ENCODE results near the gene ADAMTS2.

The ADAMTS2 gene

GRCh38 chr5:179134511-179134910 is 210.8 kb downstream of the ADAMTS2 start:
- no peak for DNase-seq
- Histone ChIP-seq H3K27me3 (replicated peaks in 2 of 5; ENCODE audit: control insufficient read depth in 4 of 5, insufficient read depth in 5 of 5, low read length in 4 of 5) (no peaks in the 10 kb centered on the region), H3K9me3 (ENCODE audit: control extremely low read depth in 1 of 5, control insufficient read depth in 4 of 5, insufficient read depth in 2 of 5, low read depth in 1 of 5, low read length in 4 of 5) (peaks cover 0 to 14% (median 0%) of the 10 kb centered on the region in 5 experiments), H3K36me3 (ENCODE audit: control insufficient read depth in 4 of 4, insufficient read depth in 4 of 4, low read length in 3 of 4) (no peaks in the 10 kb centered on the region), H3K27ac (ENCODE audit: insufficient read depth in 1 of 2, low read depth in 1 of 2, low read length in 2 of 2, poor library complexity in 1 of 2, severe bottlenecking in 2 of 2) (no peak overlapping the region), H3K4me3 (ENCODE audit: control insufficient read depth in 1 of 7, extremely low read depth in 1 of 7, insufficient read depth in 4 of 7, low read depth in 2 of 7, low read length in 6 of 7) (no peak overlapping the region), H3K4me1 (ENCODE audit: control extremely low read depth in 1 of 4, control insufficient read depth in 4 of 4, insufficient read depth in 4 of 4, low read length in 3 of 4) (no peaks in the 10 kb centered on the region)
- ChIA-PET POLR2A (no interaction called here), CTCF (no interaction called here)
- 94% methylated on average over 10 of the region's 16 CpGs for WGBS (ENCODE audit: insufficient coverage)

- ChIA-PET CTCF (no interaction called here), POLR2A (no interaction called here)
- Histone ChIP-seq H3K4me3 (ENCODE audit: control insufficient read depth in 1 of 7, extremely low read depth in 1 of 7, insufficient read depth in 4 of 7, low read depth in 2 of 7, low read length in 6 of 7) (no peak overlapping the region), H3K4me1 (ENCODE audit: control extremely low read depth in 1 of 4, control insufficient read depth in 4 of 4, insufficient read depth in 4 of 4, low read length in 3 of 4) (no peaks in the 10 kb centered on the region), H3K9me3 (ENCODE audit: control extremely low read depth in 1 of 5, control insufficient read depth in 4 of 5, insufficient read depth in 2 of 5, low read depth in 1 of 5, low read length in 4 of 5) (peaks cover 0 to 15% (median 0%) of the 10 kb centered on the region in 5 experiments), H3K36me3 (ENCODE audit: control insufficient read depth in 4 of 4, insufficient read depth in 4 of 4, low read length in 3 of 4) (no peaks in the 10 kb centered on the region), H3K27ac (ENCODE audit: insufficient read depth in 1 of 2, low read depth in 1 of 2, low read length in 2 of 2, poor library complexity in 1 of 2, severe bottlenecking in 2 of 2) (no peak overlapping the region), H3K27me3 (replicated peaks in 2 of 5; ENCODE audit: control insufficient read depth in 4 of 5, insufficient read depth in 5 of 5, low read length in 4 of 5) (no peaks in the 10 kb centered on the region)
- WGBS (ENCODE audit: insufficient coverage): 94% methylated on average over 21 of the region's 23 CpGs
- no peak for DNase-seq
These were observed 212.5 kb downstream of the ADAMTS2 start for GRCh38 chr5:179132586-179133355.

GRCh38 chr5:179131886-179132585 is 213.2 kb downstream of the ADAMTS2 start:
- Histone ChIP-seq H3K4me1 (ENCODE audit: control extremely low read depth in 1 of 4, control insufficient read depth in 4 of 4, insufficient read depth in 4 of 4, low read length in 3 of 4) (no peaks in the 10 kb centered on the region), H3K27ac (ENCODE audit: insufficient read depth in 1 of 2, low read depth in 1 of 2, low read length in 2 of 2, poor library complexity in 1 of 2, severe bottlenecking in 2 of 2) (no peak overlapping the region), H3K4me3 (ENCODE audit: control insufficient read depth in 1 of 7, extremely low read depth in 1 of 7, insufficient read depth in 4 of 7, low read depth in 2 of 7, low read length in 6 of 7) (no peak overlapping the region), H3K27me3 (replicated peaks in 2 of 5; ENCODE audit: control insufficient read depth in 4 of 5, insufficient read depth in 5 of 5, low read length in 4 of 5) (no peaks in the 10 kb centered on the region), H3K36me3 (ENCODE audit: control insufficient read depth in 4 of 4, insufficient read depth in 4 of 4, low read length in 3 of 4) (no peaks in the 10 kb centered on the region), H3K9me3 (ENCODE audit: control extremely low read depth in 1 of 5, control insufficient read depth in 4 of 5, insufficient read depth in 2 of 5, low read depth in 1 of 5, low read length in 4 of 5) (peaks cover 0 to 22% (median 0%) of the 10 kb centered on the region in 5 experiments)
- ChIA-PET POLR2A (no interaction called here), CTCF (no interaction called here)
- WGBS (ENCODE audit: insufficient coverage): 90% methylated on average over 14 of the region's 15 CpGs
- DNase-seq: no peak

- H3K4me1 ChIP-seq (ENCODE audit: control extremely low read depth in 1 of 4, control insufficient read depth in 4 of 4, insufficient read depth in 4 of 4, low read length in 3 of 4): no peaks in the 10 kb centered on the region
- H3K9me3 ChIP-seq (ENCODE audit: control extremely low read depth in 1 of 5, control insufficient read depth in 4 of 5, insufficient read depth in 2 of 5, low read depth in 1 of 5, low read length in 4 of 5): peaks cover 0 to 28% (median 0%) of the 10 kb centered on the region in 5 experiments
- H3K27ac ChIP-seq (ENCODE audit: insufficient read depth in 1 of 2, low read depth in 1 of 2, low read length in 2 of 2, poor library complexity in 1 of 2, severe bottlenecking in 2 of 2): no peak overlapping the region
- H3K36me3 ChIP-seq (ENCODE audit: control insufficient read depth in 4 of 4, insufficient read depth in 4 of 4, low read length in 3 of 4): no peaks in the 10 kb centered on the region
- DNase-seq: no peak
- 93% methylated on average over 9 of the region's 10 CpGs for WGBS (ENCODE audit: insufficient coverage)
- ChIA-PET CTCF (no interaction called here), POLR2A (no interaction called here)
- no peak overlapping the region for H3K4me3 ChIP-seq (ENCODE audit: control insufficient read depth in 1 of 7, extremely low read depth in 1 of 7, insufficient read depth in 4 of 7, low read depth in 2 of 7, low read length in 6 of 7)
- H3K27me3 ChIP-seq (replicated peaks in 2 of 5; ENCODE audit: control insufficient read depth in 4 of 5, insufficient read depth in 5 of 5, low read length in 4 of 5): no peaks in the 10 kb centered on the region
These were observed 213.9 kb downstream of the ADAMTS2 start for GRCh38 chr5:179131321-179131835.

- H3K36me3 ChIP-seq (ENCODE audit: control insufficient read depth in 4 of 4, insufficient read depth in 4 of 4, low read length in 3 of 4): no peaks in the 10 kb centered on the region
- 94% methylated on average over 13 of the region's 14 CpGs for WGBS (ENCODE audit: insufficient coverage)
These were observed 215.1 kb downstream of the ADAMTS2 start for GRCh38 chr5:179130101-179130681.

GRCh38 chr5:179129607-179130071 is 215.6 kb downstream of the ADAMTS2 start:
- WGBS (ENCODE audit: insufficient coverage): 94% methylated on average over 17 of the region's 18 CpGs
- H3K9me3 ChIP-seq (ENCODE audit: control extremely low read depth in 1 of 5, control insufficient read depth in 4 of 5, insufficient read depth in 2 of 5, low read depth in 1 of 5, low read length in 4 of 5): peaks cover 0 to 38% (median 2%) of the 10 kb centered on the region in 5 experiments
- CTCF ChIA-PET: no interaction called here
- no peak overlapping the region for H3K4me3 ChIP-seq (ENCODE audit: control insufficient read depth in 1 of 7, extremely low read depth in 1 of 7, insufficient read depth in 4 of 7, low read depth in 2 of 7, low read length in 6 of 7)
- H3K27me3 ChIP-seq (replicated peaks in 2 of 5; ENCODE audit: control insufficient read depth in 4 of 5, insufficient read depth in 5 of 5, low read length in 4 of 5): no peaks in the 10 kb centered on the region
- POLR2A ChIA-PET: no interaction called here
- DNase-seq: no peak
- no peaks in the 10 kb centered on the region for H3K4me1 ChIP-seq (ENCODE audit: control extremely low read depth in 1 of 4, control insufficient read depth in 4 of 4, insufficient read depth in 4 of 4, low read length in 3 of 4)
- H3K27ac ChIP-seq (ENCODE audit: insufficient read depth in 1 of 2, low read depth in 1 of 2, low read length in 2 of 2, poor library complexity in 1 of 2, severe bottlenecking in 2 of 2): no peak overlapping the region
- no peaks in the 10 kb centered on the region for H3K36me3 ChIP-seq (ENCODE audit: control insufficient read depth in 4 of 4, insufficient read depth in 4 of 4, low read length in 3 of 4)

More at GRCh38 chr5:179130101-179130681, 215.1 kb downstream of the ADAMTS2 start:
- Histone ChIP-seq H3K9me3 (ENCODE audit: control extremely low read depth in 1 of 5, control insufficient read depth in 4 of 5, insufficient read depth in 2 of 5, low read depth in 1 of 5, low read length in 4 of 5) (peaks cover 0 to 34% (median 2%) of the 10 kb centered on the region in 5 experiments), H3K4me1 (ENCODE audit: control extremely low read depth in 1 of 4, control insufficient read depth in 4 of 4, insufficient read depth in 4 of 4, low read length in 3 of 4) (no peaks in the 10 kb centered on the region), H3K27me3 (replicated peaks in 2 of 5; ENCODE audit: control insufficient read depth in 4 of 5, insufficient read depth in 5 of 5, low read length in 4 of 5) (no peaks in the 10 kb centered on the region), H3K4me3 (ENCODE audit: control insufficient read depth in 1 of 7, extremely low read depth in 1 of 7, insufficient read depth in 4 of 7, low read depth in 2 of 7, low read length in 6 of 7) (no peak overlapping the region), H3K27ac (ENCODE audit: insufficient read depth in 1 of 2, low read depth in 1 of 2, low read length in 2 of 2, poor library complexity in 1 of 2, severe bottlenecking in 2 of 2) (no peak overlapping the region)
- POLR2A ChIA-PET: no interaction called here
- CTCF ChIA-PET: no interaction called here
- no peak for DNase-seq

GRCh38 chr5:179128976-179129375 is 216.3 kb downstream of the ADAMTS2 start:
- no peak for DNase-seq
- Histone ChIP-seq H3K4me3 (ENCODE audit: control insufficient read depth in 1 of 7, extremely low read depth in 1 of 7, insufficient read depth in 4 of 7, low read depth in 2 of 7, low read length in 6 of 7) (no peak overlapping the region), H3K27ac (ENCODE audit: insufficient read depth in 1 of 2, low read depth in 1 of 2, low read length in 2 of 2, poor library complexity in 1 of 2, severe bottlenecking in 2 of 2) (no peak overlapping the region), H3K9me3 (ENCODE audit: control extremely low read depth in 1 of 5, control insufficient read depth in 4 of 5, insufficient read depth in 2 of 5, low read depth in 1 of 5, low read length in 4 of 5) (peaks cover 0 to 40% (median 6%) of the 10 kb centered on the region in 5 experiments), H3K27me3 (replicated peaks in 2 of 5; ENCODE audit: control insufficient read depth in 4 of 5, insufficient read depth in 5 of 5, low read length in 4 of 5) (no peaks in the 10 kb centered on the region), H3K4me1 (ENCODE audit: control extremely low read depth in 1 of 4, control insufficient read depth in 4 of 4, insufficient read depth in 4 of 4, low read length in 3 of 4) (no peaks in the 10 kb centered on the region), H3K36me3 (ENCODE audit: control insufficient read depth in 4 of 4, insufficient read depth in 4 of 4, low read length in 3 of 4) (no peaks in the 10 kb centered on the region)
- WGBS (ENCODE audit: insufficient coverage): 96% methylated on average over 13 of the region's 14 CpGs
- CTCF ChIA-PET: no interaction called here
- POLR2A ChIA-PET: no interaction called here

Data from common myeloid progenitor, CD34-positive (primary cell).